Measurements from ENCODE around the gene BTBD9.

The BTBD9 gene

GRCh38 chr6:38221251-38221650 is 418.5 kb downstream of the BTBD9 start:
- Histone ChIP-seq H3K79me2 (no peaks in the 10 kb centered on the region), H3K27ac (no peak overlapping the region)
- TF ChIP-seq CTCF (IDR thresholded peaks at IDR 0.05) = no peak

GRCh38 chr6:38220069-38220723 is 419.5 kb downstream of the BTBD9 start:
- TF ChIP-seq CTCF (IDR thresholded peaks at IDR 0.05) = no peak
- Histone ChIP-seq H3K27me3 (ENCODE audit: control insufficient read depth, insufficient read depth, low read length) (no peaks in the 10 kb centered on the region), H3K4me2 (ENCODE audit: low read length) (no peak overlapping the region), H3K27ac (no peak overlapping the region), H3K9me3 (ENCODE audit: control insufficient read depth, low read length) (no peaks in the 10 kb centered on the region), H3K4me1 (peaks cover 10% of the 10 kb centered on the region), H3K79me2 (no peaks in the 10 kb centered on the region), H2AFZ (no peak overlapping the region), H3K9ac (no peak overlapping the region), H3K4me3 (ENCODE audit: low read depth, low read length) (no peak overlapping the region), H3K36me3 (ENCODE audit: control insufficient read depth, insufficient read depth, low read length) (no peaks in the 10 kb centered on the region)

More at GRCh38 chr6:38221251-38221650, 418.5 kb downstream of the BTBD9 start:
- no peaks in the 10 kb centered on the region for H3K27me3 ChIP-seq (ENCODE audit: control insufficient read depth, insufficient read depth, low read length)
- no peaks in the 10 kb centered on the region for H3K36me3 ChIP-seq (ENCODE audit: control insufficient read depth, insufficient read depth, low read length)
- H3K9me3 ChIP-seq (ENCODE audit: control insufficient read depth, low read length) = no peaks in the 10 kb centered on the region
- no peak overlapping the region for H2AFZ ChIP-seq
- no peak overlapping the region for H3K4me2 ChIP-seq (ENCODE audit: low read length)
- peaks cover 2% of the 10 kb centered on the region for H3K4me1 ChIP-seq
- no peak overlapping the region for H3K9ac ChIP-seq
- no peak overlapping the region for H3K4me3 ChIP-seq (ENCODE audit: low read depth, low read length)

- no peaks in the 10 kb centered on the region for H3K36me3 ChIP-seq (ENCODE audit: control insufficient read depth, insufficient read depth, low read length)
- peaks cover 23% of the 10 kb centered on the region for H3K4me1 ChIP-seq
- H3K79me2 ChIP-seq = no peaks in the 10 kb centered on the region
- no peak overlapping the region for H2AFZ ChIP-seq
- H3K9me3 ChIP-seq (ENCODE audit: control insufficient read depth, low read length) = no peaks in the 10 kb centered on the region
- H3K27me3 ChIP-seq (ENCODE audit: control insufficient read depth, insufficient read depth, low read length) = no peaks in the 10 kb centered on the region
- no peak for TF ChIP-seq CTCF (IDR thresholded peaks at IDR 0.05)
- no peak overlapping the region for H3K4me3 ChIP-seq (ENCODE audit: low read depth, low read length)
- no peak overlapping the region for H3K9ac ChIP-seq
- H3K27ac ChIP-seq = no peak overlapping the region
- no peak overlapping the region for H3K4me2 ChIP-seq (ENCODE audit: low read length)
Measured at GRCh38 chr6:38218235-38218634, 421.5 kb downstream of the BTBD9 start.

GRCh38 chr6:38216451-38216850 is 423.3 kb downstream of the BTBD9 start:
- H3K4me1 ChIP-seq = peaks cover 23% of the 10 kb centered on the region
- H3K9me3 ChIP-seq (ENCODE audit: control insufficient read depth, low read length) = no peaks in the 10 kb centered on the region
- no peak overlapping the region for H3K27ac ChIP-seq
- no peak overlapping the region for H3K4me3 ChIP-seq (ENCODE audit: low read depth, low read length)
- no peak overlapping the region for H2AFZ ChIP-seq
- H3K9ac ChIP-seq = no peak overlapping the region
- H3K27me3 ChIP-seq (ENCODE audit: control insufficient read depth, insufficient read depth, low read length) = no peaks in the 10 kb centered on the region
- TF ChIP-seq CTCF (IDR thresholded peaks at IDR 0.05) = no peak
- H3K36me3 ChIP-seq (ENCODE audit: control insufficient read depth, insufficient read depth, low read length) = no peaks in the 10 kb centered on the region
- no peak overlapping the region for H3K4me2 ChIP-seq (ENCODE audit: low read length)
- no peaks in the 10 kb centered on the region for H3K79me2 ChIP-seq

All from parathyroid adenoma (tissue), 2 donors.